Testis (tissue), 3 donors: ENCODE measurements around the gene TCAF2. TPM values are rescaled to one million over a fixed set of nuclear protein-coding genes. Genes with fewer than 3 reads are reported as not detected.
"Not testable (repeated sequence)": the region's sequence is repeated elsewhere in the genome, so short reads cannot be mapped to it uniquely, and the experiment has no call there.

Source experiments
- DNase-seq: peaks from one replicate; pipeline ENCODE4 v3.0.0-alpha.2; 2019
- H3K27ac ChIP-seq, 2 donors: fragments of 200-600 bp; sonication (generic); one replicate each; pipeline ENCODE4 v1.5.1; 2019
- H3K27me3 ChIP-seq: fragments of 200-600 bp; sonication (generic); one replicate; pipeline ENCODE4 v1.5.1; 2019
- H3K36me3 ChIP-seq: fragments of 200-600 bp; sonication (generic); one replicate; pipeline ENCODE4 v1.5.1; 2017; ENCODE audit warnings: low read depth; ENCODE audit errors: missing control alignments
- H3K4me1 ChIP-seq: fragments of 200-600 bp; sonication (generic); one replicate; pipeline ENCODE4 v1.5.1; 2019
- H3K4me3 ChIP-seq, 2 donors: fragments of 200-600 bp; sonication (generic); one replicate each; pipeline ENCODE4 v1.5.1; 2017 to 2019
- H3K9me3 ChIP-seq: fragments of 200-600 bp; sonication (generic); one replicate; pipeline ENCODE4 v1.5.1; 2017
- whole genome bisulfite sequencing, 2 donors: methylation state at CpG; one replicate each; pipeline ENCODE4 v1.1.5; 2018; 5-methylcytosine and 5-hydroxymethylcytosine counted together
- intact Hi-C: fragments of 100-400 bp; cut with DNase I; formaldehyde crosslinking; loops from one replicate; pipeline ENCODE4 v1.15.1; 2023; ENCODE audit warnings: low total_unique reads
- polyA plus RNA-seq: library from polyadenylated mRNA; stranded (reverse); fragments of 350-450 nt; fragmentation: Illumina TruSeq; extraction: RNeasy Lipid Tissue Mini Kit (QIAGEN cat#74804); gene quantifications from one replicate; pipeline ENCODE4 v1.2.3, GENCODE V29; 2014; ENCODE audit warnings: low read depth, low replicate concordance; ENCODE audit not compliant: insufficient read depth
- small RNA-seq, 2 donors: library from RNA; depleted of rRNA; stranded (forward); fragments of <200 nt; gene quantifications; one replicate each; pipeline ENCODE3, GENCODE V24; 2016
- total RNA-seq, 2 donors: library from RNA; depleted of rRNA; stranded (reverse); fragments of >200 nt; gene quantifications; one replicate each; pipeline ENCODE4 v1.2.3, GENCODE V29; 2016

TCAF2 gene
- total and polyA plus RNA-seq, 3 donors from 2014 or later, result 3.1 to 5.0 (median 3.6) TPM

DNA sequence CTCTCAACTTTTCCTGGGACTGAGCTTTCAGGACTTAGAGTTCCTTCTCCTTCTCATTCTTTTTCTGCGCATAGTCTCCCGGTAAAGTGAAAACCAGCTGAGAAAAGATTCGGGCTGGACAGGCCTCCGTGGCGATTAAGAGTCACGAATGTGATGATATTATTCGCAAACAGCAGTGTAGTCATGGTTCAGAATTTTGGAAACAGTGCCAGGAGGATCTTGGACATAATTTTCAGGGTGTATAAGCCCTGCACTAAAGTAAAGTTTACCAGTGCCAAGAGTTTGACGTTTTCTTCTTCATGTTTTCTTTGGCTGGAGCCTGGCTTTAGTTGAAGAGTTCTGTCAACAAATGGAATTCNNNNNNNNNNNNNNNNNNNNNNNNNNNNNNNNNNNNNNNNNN, 29.7 kb downstream of the TCAF2 start:
- intact Hi-C loops, H3K4me3 ChIP-seq, H3K27me3 ChIP-seq, H3K36me3 ChIP-seq, DNase-seq, H3K4me1 ChIP-seq, H3K27ac ChIP-seq, H3K9me3 ChIP-seq: not testable (repeated sequence)
- WGBS, 2 donors, result no CpG with 5 or more reads among the region's 8 CpGs

Small RNAs within 50 kb of the gene (small RNA-seq; reads per million reads assigned to genes)
- gene AC073264.2 (0 reads per million in 2 donors), gene RNU6-162P (0 reads per million in 2 donors)

Other genes starting within 250 kb of the TCAF2 start
- 100 to 1,000 TPM; 164 to 222 TPM for gene ZYX, start 239.6 kb upstream of the TCAF2 start, total RNA-seq
- gene ZYX, start 239.6 kb upstream of the TCAF2 start, polyA plus RNA-seq, result 190 TPM
- 1 to 10 TPM; 5.9 to 8.5 TPM for gene EPHA1, start 212.1 kb upstream of the TCAF2 start, total RNA-seq
- gene EPHA1, start 212.1 kb upstream of the TCAF2 start, polyA plus RNA-seq, result 9.8 TPM
- not detected for gene TAS2R60, start 177.5 kb upstream of the TCAF2 start, total RNA-seq
- not detected for gene TAS2R60, start 177.5 kb upstream of the TCAF2 start, polyA plus RNA-seq
- gene TAS2R41, start 143.1 kb upstream of the TCAF2 start, total RNA-seq, result under 1 TPM in 1 of 2 donors, not detected in 1; 0.55 TPM
- gene TAS2R41, start 143.1 kb upstream of the TCAF2 start, polyA plus RNA-seq, result not detected
- gene CTAGE15, start 49.2 kb upstream of the TCAF2 start, total RNA-seq, result 1 to 10 TPM; 2.7 to 6.5 TPM
- gene CTAGE15, start 49.2 kb upstream of the TCAF2 start, polyA plus RNA-seq, result 3.0 TPM
- 10 to 100 TPM; 12.2 to 29.1 TPM for gene CTAGE6, start 136.7 kb downstream of the TCAF2 start, total RNA-seq
- 7.9 TPM for gene CTAGE6, start 136.7 kb downstream of the TCAF2 start, polyA plus RNA-seq